HepG2 (cell line): ENCODE measurements around the gene GRID1. TPM values are rescaled to one million over a fixed set of nuclear protein-coding genes. Genes with fewer than 3 reads are reported as not detected.
A peak's percentile ranks its signal among the peaks of the same experiment; 100 is the strongest.

ENCODE experiments used
- CBX1 ChIP-seq: IDR thresholded peaks from one replicate; pipeline ENCODE4 v1.6.1; 2016; ENCODE audit warnings: antibody characterized with exemption, low read depth
- CREBL2 ChIP-seq: sonication (generic); formaldehyde crosslinking; IDR thresholded peaks from 2 replicates; pipeline ENCODE4 v1.8.1; 2023; ENCODE audit warnings: missing genetic modification reagents, mild to moderate bottlenecking, borderline replicate concordance
- ESRRA ChIP-seq: sonication (generic); formaldehyde crosslinking; IDR thresholded peaks from 2 replicates; pipeline ENCODE4 v1.5.1; 2020; ENCODE audit warnings: mild to moderate bottlenecking, low read depth, missing genetic modification reagents
- KAT8 ChIP-seq: IDR thresholded peaks from 2 replicates; pipeline ENCODE4 v1.6.1; 2016; ENCODE audit warnings: missing genetic modification reagents, missing compliant biosample characterization
- POGZ ChIP-seq: sonication (generic); formaldehyde crosslinking; IDR thresholded peaks from 2 replicates; pipeline ENCODE4 v1.4.0; 2020; ENCODE audit warnings: mild to moderate bottlenecking, missing genetic modification reagents
- SOX6 ChIP-seq, 2 experiments: fragments of 450-650 bp in 1 of 2; sonication (generic) in 1 of 2; formaldehyde crosslinking in 1 of 2; IDR thresholded peaks; 2 replicates each; pipeline versions ENCODE4 v1.4.0 to v1.6.1; 2017 to 2020; ENCODE audit warnings: antibody characterized with exemption in 1 of 2, mild to moderate bottlenecking in 1 of 2, missing genetic modification reagents in 1 of 2
- TCF12 ChIP-seq, 2 experiments: fragments of 450-650 bp in 1 of 2; sonication (generic) in 1 of 2; formaldehyde crosslinking in 1 of 2; IDR thresholded peaks; 2 replicates each; pipeline versions ENCODE4 v1.6.1 to v1.8.0; 2017 to 2022; ENCODE audit warnings: antibody characterized with exemption in 1 of 2, mild to moderate bottlenecking in 1 of 2, missing genetic modification reagents in 1 of 2, moderate library complexity in 1 of 2
- TMF1 ChIP-seq: sonication (generic); formaldehyde crosslinking; IDR thresholded peaks from 2 replicates; pipeline ENCODE4 v1.8.1; 2022; ENCODE audit warnings: low read depth, missing genetic modification reagents
- ZBTB43 ChIP-seq: sonication (generic); formaldehyde crosslinking; conservative IDR thresholded peaks from 2 replicates; pipeline ENCODE4 v1.4.0; 2020; ENCODE audit warnings: missing genetic modification reagents
- ZEB1 ChIP-seq: IDR thresholded peaks from 2 replicates; pipeline ENCODE4 v1.6.1; 2012; ENCODE audit warnings: mild to moderate bottlenecking, low read depth, inconsistent platforms; ENCODE audit not compliant: insufficient replicate concordance
- ZNF512B ChIP-seq: sonication (generic); formaldehyde crosslinking; IDR thresholded peaks from 2 replicates; pipeline ENCODE4 v1.5.1; 2020; ENCODE audit warnings: missing genetic modification reagents, mild to moderate bottlenecking, borderline replicate concordance
- ZNF570 ChIP-seq: sonication (generic); formaldehyde crosslinking; IDR thresholded peaks from 2 replicates; pipeline ENCODE4 v1.4.0; 2020; ENCODE audit warnings: mild to moderate bottlenecking, missing genetic modification reagents, borderline replicate concordance
- ZNF800 ChIP-seq: sonication (generic); formaldehyde crosslinking; IDR thresholded peaks from 2 replicates; pipeline ENCODE4 v1.4.0; 2020; ENCODE audit warnings: missing genetic modification reagents
- polyA plus RNA-seq, 8 experiments: library from polyadenylated mRNA; depleted of rRNA in 3 of 8; stranded (reverse) in 7 of 8; unstranded in 1 of 8; fragments of >200 nt; fragmentation: Illumina TruSeq in 4 of 8; extraction: Trizol in 4 of 8; gene quantifications; 2 replicates each; pipeline versions ENCODE4 v1.2.1 to v1.2.3, GENCODE V29; 2011 to 2016; ENCODE audit warnings: low read depth in 4 of 8, missing spikeins in 1 of 8, mixed read lengths in 1 of 8; ENCODE audit not compliant: insufficient read depth in 1 of 8
- total RNA-seq, 5 experiments: library from RNA; depleted of rRNA; stranded (reverse); fragments of >200 nt; fragmentation: Illumina TruSeq; extraction: Trizol; gene quantifications; 2 replicates each; pipeline ENCODE4 v1.2.3, GENCODE V29; 2016; ENCODE audit warnings: low read depth in 1 of 5
- TF ChIP-seq, protein P1 (sequence below): sonication (generic); formaldehyde crosslinking; IDR thresholded peaks from 2 replicates; pipeline ENCODE4 v1.5.0; 2020; ENCODE audit warnings: mild to moderate bottlenecking, missing genetic modification reagents
- TF ChIP-seq, protein P2 (sequence below): sonication (generic); formaldehyde crosslinking; IDR thresholded peaks from 2 replicates; pipeline ENCODE4 v1.5.0; 2020; ENCODE audit warnings: mild to moderate bottlenecking, missing genetic modification reagents

The GRID1 gene
- total and polyA plus RNA-seq, 2 of the 13 experiments (the other 11 are each of a cell fraction or from before 2014, with no cell fraction given), result 0.05 TPM; not detected in 1

GRCh38 chr10:86399879-86400704, 33.5 kb upstream of the GRID1 start (continued):
- TF ChIP-seq TMF1 (0 out of 2 replicates have a peak, but pooled peaks have one; percentile 6), ZBTB43 (CRISPR knock-in tag) (no peak; the same call in 1 of the 2 replicates), ZNF800 (peak; percentile 95), ESRRA (CRISPR knock-in tag) (no peak; the same call in 1 of the 2 replicates), ZNF570 (CRISPR knock-in tag) (no peak), TCF12 (IDR thresholded peaks at IDR 0.05) (no peak), TCF12 (CRISPR knock-in tag; IDR thresholded peaks at IDR 0.05) (no peak; the same call in 1 of the 2 replicates), SOX6 (IDR thresholded peaks at IDR 0.05) (no peak), SOX6 (CRISPR knock-in tag; IDR thresholded peaks at IDR 0.05) (peak; percentile 85), CBX1 (peak; percentile 28), ZEB1 (no peak), ZNF512B (no peak), KAT8 (peak; percentile 70), POGZ (CRISPR knock-in tag) (peak; percentile 69), CREBL2 (CRISPR knock-in tag) (no peak; the same call in 1 of the 2 replicates)
- TF ChIP-seq, protein P1, sequence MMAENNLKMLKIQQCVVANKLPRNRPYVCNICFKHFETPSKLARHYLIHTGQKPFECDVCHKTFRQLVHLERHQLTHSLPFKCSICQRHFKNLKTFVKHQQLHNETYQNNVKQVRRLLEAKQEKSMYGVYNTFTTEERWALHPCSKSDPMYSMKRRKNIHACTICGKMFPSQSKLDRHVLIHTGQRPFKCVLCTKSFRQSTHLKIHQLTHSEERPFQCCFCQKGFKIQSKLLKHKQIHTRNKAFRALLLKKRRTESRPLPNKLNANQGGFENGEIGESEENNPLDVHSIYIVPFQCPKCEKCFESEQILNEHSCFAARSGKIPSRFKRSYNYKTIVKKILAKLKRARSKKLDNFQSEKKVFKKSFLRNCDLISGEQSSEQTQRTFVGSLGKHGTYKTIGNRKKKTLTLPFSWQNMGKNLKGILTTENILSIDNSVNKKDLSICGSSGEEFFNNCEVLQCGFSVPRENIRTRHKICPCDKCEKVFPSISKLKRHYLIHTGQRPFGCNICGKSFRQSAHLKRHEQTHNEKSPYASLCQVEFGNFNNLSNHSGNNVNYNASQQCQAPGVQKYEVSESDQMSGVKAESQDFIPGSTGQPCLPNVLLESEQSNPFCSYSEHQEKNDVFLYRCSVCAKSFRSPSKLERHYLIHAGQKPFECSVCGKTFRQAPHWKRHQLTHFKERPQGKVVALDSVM, result peak; percentile 74
- TF ChIP-seq, protein P2, sequence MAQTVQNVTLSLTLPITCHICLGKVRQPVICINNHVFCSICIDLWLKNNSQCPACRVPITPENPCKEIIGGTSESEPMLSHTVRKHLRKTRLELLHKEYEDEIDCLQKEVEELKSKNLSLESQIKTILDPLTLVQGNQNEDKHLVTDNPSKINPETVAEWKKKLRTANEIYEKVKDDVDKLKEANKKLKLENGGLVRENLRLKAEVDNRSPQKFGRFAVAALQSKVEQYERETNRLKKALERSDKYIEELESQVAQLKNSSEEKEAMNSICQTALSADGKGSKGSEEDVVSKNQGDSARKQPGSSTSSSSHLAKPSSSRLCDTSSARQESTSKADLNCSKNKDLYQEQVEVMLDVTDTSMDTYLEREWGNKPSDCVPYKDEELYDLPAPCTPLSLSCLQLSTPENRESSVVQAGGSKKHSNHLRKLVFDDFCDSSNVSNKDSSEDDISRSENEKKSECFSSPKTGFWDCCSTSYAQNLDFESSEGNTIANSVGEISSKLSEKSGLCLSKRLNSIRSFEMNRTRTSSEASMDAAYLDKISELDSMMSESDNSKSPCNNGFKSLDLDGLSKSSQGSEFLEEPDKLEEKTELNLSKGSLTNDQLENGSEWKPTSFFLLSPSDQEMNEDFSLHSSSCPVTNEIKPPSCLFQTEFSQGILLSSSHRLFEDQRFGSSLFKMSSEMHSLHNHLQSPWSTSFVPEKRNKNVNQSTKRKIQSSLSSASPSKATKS (CRISPR knock-in tag), result no peak; the same call in 1 of the 2 replicates
